CD4-positive, alpha-beta T cell treated with Interleukin-10 for 1 hour (primary cell): ENCODE results near the gene INTS3.
"Not testable (repeated sequence)": the region's sequence is repeated elsewhere in the genome, so short reads cannot be mapped to it uniquely, and the experiment has no call there.

ENCODE experiments used
- DNase-seq: peaks from one replicate; pipeline ENCODE4 v3.0.0-alpha.2; 2020

The INTS3 gene

GRCh38 chr1:153711026-153711425, 16.8 kb upstream of the INTS3 start:
- DNase-seq = no peak

GRCh38 chr1:153716211-153716610, 11.6 kb upstream of the INTS3 start:
- not testable (repeated sequence) for DNase-seq

- no peak for DNase-seq
Measured at GRCh38 chr1:153717330-153717729, 10.5 kb upstream of the INTS3 start.

GRCh38 chr1:153723687-153724086, 4.2 kb upstream of the INTS3 start:
- no peak for DNase-seq

GRCh38 chr1:153724634-153725033, 3.2 kb upstream of the INTS3 start:
- not testable (repeated sequence) for DNase-seq

- DNase-seq = peak; percentile 13
Measured at GRCh38 chr1:153728305-153729066, 636 bp downstream of the INTS3 start.

GRCh38 chr1:153730468-153730988, 2.7 kb downstream of the INTS3 start:
- no peak for DNase-seq

- DNase-seq = no peak
Measured at GRCh38 chr1:153733970-153734369, 6.1 kb downstream of the INTS3 start.

GRCh38 chr1:153734396-153735089, 6.7 kb downstream of the INTS3 start:
- no peak for DNase-seq

GRCh38 chr1:153735090-153735420, 7.2 kb downstream of the INTS3 start:
- DNase-seq = no peak

GRCh38 chr1:153741986-153742385, 14.1 kb downstream of the INTS3 start:
- DNase-seq = no peak

GRCh38 chr1:153742411-153743142, 14.7 kb downstream of the INTS3 start:
- DNase-seq = peak; percentile 9

GRCh38 chr1:153745417-153745816, 17.6 kb downstream of the INTS3 start:
- no peak for DNase-seq

- no peak for DNase-seq
Measured at GRCh38 chr1:153746174-153746573, 18.3 kb downstream of the INTS3 start.

- no peak for DNase-seq
Measured at GRCh38 chr1:153748903-153749302, 21.1 kb downstream of the INTS3 start.

- peak; percentile 85 for DNase-seq
Measured at GRCh38 chr1:153749408-153750005, 21.7 kb downstream of the INTS3 start.

- no peak for DNase-seq
Measured at GRCh38 chr1:153750026-153750995, 22.5 kb downstream of the INTS3 start.

- no peak for DNase-seq
Measured at GRCh38 chr1:153752072-153752471, 24.2 kb downstream of the INTS3 start.

- DNase-seq = no peak
Measured at GRCh38 chr1:153752571-153753195, 24.8 kb downstream of the INTS3 start.

GRCh38 chr1:153754266-153754665, 26.4 kb downstream of the INTS3 start:
- DNase-seq = no peak

- DNase-seq = no peak
Measured at GRCh38 chr1:153760440-153760839, 32.6 kb downstream of the INTS3 start.
